ENCODE results near the gene MON2. TPM values are rescaled to one million over a fixed set of nuclear protein-coding genes. Genes with fewer than 3 reads are reported as not detected.
A peak's percentile ranks its signal among the peaks of the same experiment; 100 is the strongest.

MON2 gene
- total RNA-seq, 1 experiment from 2014 or later: 30.1 TPM

GRCh38 chr12:62637679-62638078 lies 171.1 kb downstream of the MON2 start:
- no TSS peak for BruUV-seq (replicated peaks)
- no peak overlapping the region for H3K4me3 ChIP-seq (ENCODE audit: low read depth in 2 of 2, low read length in 2 of 2)
- peaks cover 5% of the 10 kb centered on the region for H3K4me1 ChIP-seq (ENCODE audit: control insufficient read depth, insufficient read depth, low read length)
- DNase-seq (ENCODE audit: low read depth, low spot score) (no peak), ATAC-seq (no peak)
- TF ChIP-seq POLR2AphosphoS5 (IDR thresholded peaks at IDR 0.05; ENCODE audit: low read depth, low read length) (no peak), SIN3A (IDR thresholded peaks at IDR 0.05; ENCODE audit: borderline replicate concordance, insufficient read depth, low read depth, low read length) (no peak), TCF7L2 (IDR thresholded peaks at IDR 0.05; ENCODE audit: low read depth, low read length) (no peak), CTCF (IDR thresholded peaks at IDR 0.05) (no peak), REST (IDR thresholded peaks at IDR 0.05; ENCODE audit: insufficient read depth in 1 of 2, low read depth in 2 of 2, low read length in 1 of 2) (no peak)
- POLR2A ChIA-PET: no interaction called here
- no peak overlapping the region for H3K27ac ChIP-seq (ENCODE audit: low read length)
- CTCF ChIA-PET: no interaction called here
- H3K27me3 ChIP-seq (ENCODE audit: control insufficient read depth, insufficient read depth, low read length): no peaks in the 10 kb centered on the region
- in situ Hi-C loops (cut with HindIII; ENCODE audit: low pct_unique_long_range_greater_than_20kb, low sequenced_read_pairs) (no loop called here), intact Hi-C loops (cut with micrococcal nuclease; ENCODE audit: unreplicated experiment) (no loop called here)
- no peaks in the 10 kb centered on the region for H3K9me3 ChIP-seq (ENCODE audit: control insufficient read depth, insufficient read depth, low read depth, low read length)
- no peaks in the 10 kb centered on the region for H3K36me3 ChIP-seq (ENCODE audit: control insufficient read depth, insufficient read depth, low read length)

GRCh38 chr12:62640910-62641448 lies 174.4 kb downstream of the MON2 start:
- ATAC-seq (peak; percentile 26), DNase-seq (ENCODE audit: low read depth, low spot score) (no peak)
- Histone ChIP-seq H3K9me3 (ENCODE audit: control insufficient read depth, insufficient read depth, low read depth, low read length) (no peaks in the 10 kb centered on the region), H3K27me3 (ENCODE audit: control insufficient read depth, insufficient read depth, low read length) (no peaks in the 10 kb centered on the region), H3K27ac (ENCODE audit: low read length) (no peak overlapping the region), H3K4me1 (ENCODE audit: control insufficient read depth, insufficient read depth, low read length) (no peaks in the 10 kb centered on the region), H3K4me3 (ENCODE audit: low read depth in 2 of 2, low read length in 2 of 2) (no peak overlapping the region), H3K36me3 (ENCODE audit: control insufficient read depth, insufficient read depth, low read length) (no peaks in the 10 kb centered on the region)
- intact Hi-C loops (cut with micrococcal nuclease; ENCODE audit: unreplicated experiment): no loop called here
- TF ChIP-seq POLR2AphosphoS5 (IDR thresholded peaks at IDR 0.05; ENCODE audit: low read depth, low read length): no peak
- TF ChIP-seq SIN3A (IDR thresholded peaks at IDR 0.05; ENCODE audit: borderline replicate concordance, insufficient read depth, low read depth, low read length): no peak
- no peak for TF ChIP-seq CTCF (IDR thresholded peaks at IDR 0.05)
- no peak for TF ChIP-seq REST (IDR thresholded peaks at IDR 0.05; ENCODE audit: insufficient read depth in 1 of 2, low read depth in 2 of 2, low read length in 1 of 2)
- TF ChIP-seq TCF7L2 (IDR thresholded peaks at IDR 0.05; ENCODE audit: low read depth, low read length): no peak
- in situ Hi-C loops (cut with HindIII; ENCODE audit: low pct_unique_long_range_greater_than_20kb, low sequenced_read_pairs): no loop called here
- ChIA-PET CTCF (no interaction called here), POLR2A (no interaction called here)
- no TSS peak for BruUV-seq (replicated peaks)
